Measurements from ENCODE around the gene CDHR1.
"Not testable (repeated sequence)": the region's sequence is repeated elsewhere in the genome, so short reads cannot be mapped to it uniquely, and the experiment has no call there.

Gene CDHR1

DNA sequence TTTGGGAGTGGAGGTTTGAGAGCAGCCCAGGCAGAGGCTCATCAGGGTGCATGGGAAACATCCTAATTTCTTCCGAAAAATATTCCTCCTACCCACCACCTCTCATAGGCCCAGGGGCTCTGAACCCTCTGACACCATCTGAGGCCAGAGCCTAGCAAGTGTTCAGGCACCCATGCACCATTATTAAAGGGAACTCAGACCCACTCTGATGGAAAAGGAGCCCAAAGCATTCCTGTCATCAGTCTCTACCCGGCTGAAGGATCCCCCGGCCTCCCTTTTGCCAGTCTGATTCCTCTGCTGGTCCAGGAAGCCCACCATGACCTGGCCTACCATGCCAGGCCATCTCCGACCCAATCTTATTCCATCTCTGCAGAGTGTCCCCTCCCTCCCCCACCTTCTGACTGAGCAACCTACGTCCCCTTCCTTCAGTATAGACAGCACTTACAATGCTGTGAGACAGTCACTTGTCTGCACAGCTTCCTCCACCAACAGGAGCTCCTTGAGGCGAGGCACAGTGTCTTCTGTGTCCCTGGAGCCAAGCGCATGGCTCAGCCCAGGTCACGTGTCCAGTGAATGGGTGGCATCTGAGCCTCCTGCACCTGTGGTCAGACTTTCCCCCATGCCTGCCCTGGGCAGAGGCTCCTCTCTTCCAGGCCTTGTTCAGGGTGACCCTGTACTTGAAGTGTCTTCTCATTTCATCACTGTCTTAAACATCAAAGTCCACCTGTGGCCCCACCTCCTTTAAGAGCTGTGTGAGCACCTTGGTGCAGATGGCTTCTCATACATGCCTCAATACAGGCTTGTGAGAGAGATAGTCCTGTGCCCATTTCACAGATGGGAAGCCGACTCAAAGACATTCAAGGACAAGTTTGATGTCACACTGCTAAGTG lies 21.6 kb upstream of the CDHR1 start:
- no peak for DNase-seq (ENCODE audit: low read depth, low spot score)
- H3K27ac ChIP-seq: peak overlapping the region; percentile 95

DNA sequence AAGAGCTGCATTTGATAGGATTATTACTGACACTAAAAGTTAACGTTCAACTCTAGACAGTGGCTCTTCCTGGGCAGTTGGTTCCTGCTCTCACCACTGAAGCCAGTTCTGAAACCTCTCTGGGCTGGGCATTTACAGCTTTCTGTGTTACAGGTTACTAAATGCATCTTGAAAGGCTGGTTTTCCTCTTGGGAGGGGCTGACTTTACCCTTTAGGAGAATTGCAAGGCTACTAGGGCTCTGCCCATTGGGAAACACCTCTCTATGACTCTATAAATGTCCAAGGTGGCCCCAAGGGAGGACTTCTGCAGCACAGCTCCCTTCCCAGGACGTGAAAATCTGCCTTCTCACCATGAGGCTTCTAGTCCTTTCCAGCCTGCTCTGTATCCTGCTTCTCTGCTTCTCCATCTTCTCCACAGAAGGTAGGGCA lies 20.8 kb upstream of the CDHR1 start, which contains the start of gene GPR15LG:
TSS of gene GPR15LG (plus strand) at position 301 of the 429 bp plus-strand sequence. CDS start at position 352, 51 bp downstream.
- peak within 1 kb of the TSS; percentile 95 for H3K27ac ChIP-seq
- DNase-seq (ENCODE audit: low read depth, low spot score): no peak

DNA sequence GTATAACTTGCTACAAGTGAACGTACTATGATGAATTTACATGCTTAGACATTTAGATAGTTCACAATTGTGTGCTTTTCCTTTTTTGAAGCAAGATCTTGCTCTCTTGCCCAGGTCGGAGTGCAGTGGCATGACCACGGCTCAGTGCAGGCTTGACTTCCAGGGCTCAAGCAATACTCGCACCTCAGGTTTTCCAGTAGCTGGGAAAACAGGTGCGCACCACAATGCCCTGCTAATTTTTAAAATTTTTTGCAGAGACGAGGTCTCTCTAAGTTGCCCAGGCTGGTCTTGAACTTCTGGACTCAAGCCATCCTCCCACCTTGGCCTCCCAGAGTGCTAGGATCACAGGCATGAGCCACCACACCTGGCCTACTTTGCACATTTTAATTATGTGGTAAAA lies 18.9 kb upstream of the CDHR1 start:
- no peak overlapping the region for H3K27ac ChIP-seq
- DNase-seq (ENCODE audit: low read depth, low spot score): no peak

DNA sequence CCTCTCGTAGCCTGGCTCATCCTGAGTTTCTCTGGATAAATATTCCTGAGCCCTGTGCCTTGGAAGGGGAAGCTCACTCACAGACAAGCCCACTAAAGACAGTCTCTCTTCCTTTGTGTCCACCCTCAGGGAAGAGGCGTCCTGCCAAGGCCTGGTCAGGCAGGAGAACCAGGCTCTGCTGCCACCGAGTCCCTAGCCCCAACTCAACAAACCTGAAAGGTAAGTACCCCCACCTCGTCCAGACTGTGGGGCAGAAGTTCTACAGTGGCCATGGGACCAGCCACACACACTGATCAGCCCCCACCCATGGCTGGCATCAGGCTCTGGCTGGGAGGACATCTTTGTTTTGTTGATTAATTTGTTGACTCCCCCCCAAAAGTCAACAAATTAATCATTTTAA lies 18.0 kb upstream of the CDHR1 start:
- no peak overlapping the region for H3K27ac ChIP-seq
- no peak for DNase-seq (ENCODE audit: low read depth, low spot score)

DNA sequence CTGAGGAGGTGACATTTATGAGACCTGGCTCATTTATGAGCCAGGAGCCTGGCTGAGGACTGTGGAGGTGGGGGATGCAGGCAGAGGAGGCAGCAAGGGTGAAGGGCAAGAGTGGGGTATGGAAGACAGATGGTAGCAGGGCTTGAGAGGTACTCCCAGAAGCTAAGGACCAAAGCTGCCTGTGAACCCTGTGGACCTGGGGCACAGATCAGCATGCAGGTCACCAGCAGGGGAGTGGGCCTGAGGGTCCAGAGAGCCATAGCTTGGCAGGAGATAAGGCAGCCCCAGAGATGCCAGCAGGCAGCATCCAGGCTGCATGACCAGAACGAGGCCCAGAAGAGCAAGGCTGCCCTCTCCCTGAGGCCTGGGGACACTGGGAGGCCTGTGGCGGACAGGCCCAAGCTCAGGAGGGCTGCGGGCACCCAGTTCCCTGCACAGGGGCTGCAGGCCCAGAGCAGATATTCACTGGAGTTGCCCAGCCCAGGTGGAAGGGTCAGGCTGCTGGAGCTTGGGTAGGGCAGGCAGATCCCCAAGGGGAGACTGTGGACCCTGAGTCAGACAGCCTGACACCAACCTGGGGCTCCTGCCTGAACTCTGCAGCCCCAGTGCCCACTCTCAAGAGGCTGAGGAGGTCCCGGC lies 17.4 kb upstream of the CDHR1 start:
- peak overlapping the region; percentile 91 for H3K27ac ChIP-seq
- DNase-seq (ENCODE audit: low read depth, low spot score): no peak

DNA sequence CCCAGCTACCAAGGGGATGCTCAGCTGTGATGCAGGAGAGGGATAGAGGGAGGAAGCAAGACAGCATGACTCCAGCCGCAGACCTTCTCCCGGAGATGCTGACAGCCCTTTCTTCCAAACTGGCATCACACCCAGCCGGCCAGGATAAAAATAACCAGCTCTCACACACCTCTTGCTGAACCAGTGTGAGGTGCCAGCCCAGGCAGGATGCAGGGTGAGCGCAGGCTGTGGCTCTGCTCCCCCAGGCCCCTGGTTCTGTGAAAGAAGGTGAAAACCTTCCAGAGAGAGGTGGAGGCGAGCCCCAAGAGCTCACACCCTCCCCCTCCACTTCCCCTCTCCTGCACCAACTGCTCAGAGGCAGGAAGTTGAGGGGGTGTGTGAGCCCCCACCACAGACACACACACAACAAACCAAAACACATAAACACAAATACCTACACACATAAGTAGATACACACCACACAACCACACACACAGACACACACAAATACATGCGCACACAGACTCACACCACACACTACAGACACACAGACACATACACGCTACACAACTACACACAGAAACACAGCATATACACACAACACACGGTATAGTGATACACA lies 16.7 kb upstream of the CDHR1 start:
- DNase-seq (ENCODE audit: low read depth, low spot score): no peak
- peak overlapping the region; percentile 91 for H3K27ac ChIP-seq

DNA sequence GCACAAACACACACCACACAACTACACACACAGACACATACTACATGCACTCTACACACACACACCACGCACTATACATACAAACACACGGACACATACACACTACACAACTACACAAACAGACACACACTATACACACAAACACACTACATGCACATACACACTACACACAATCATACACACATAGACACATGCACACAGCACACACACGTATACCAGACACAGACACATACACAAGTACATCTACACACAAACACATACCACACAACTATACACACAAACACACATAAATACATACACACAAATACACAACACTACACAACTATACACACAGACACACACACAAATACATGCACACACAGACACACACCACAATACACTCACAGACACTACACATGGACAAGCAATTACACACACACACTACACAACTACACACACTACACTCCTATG lies 16.2 kb upstream of the CDHR1 start:
- DNase-seq (ENCODE audit: low read depth, low spot score): no peak
- H3K27ac ChIP-seq: peak overlapping the region; percentile 91

DNA sequence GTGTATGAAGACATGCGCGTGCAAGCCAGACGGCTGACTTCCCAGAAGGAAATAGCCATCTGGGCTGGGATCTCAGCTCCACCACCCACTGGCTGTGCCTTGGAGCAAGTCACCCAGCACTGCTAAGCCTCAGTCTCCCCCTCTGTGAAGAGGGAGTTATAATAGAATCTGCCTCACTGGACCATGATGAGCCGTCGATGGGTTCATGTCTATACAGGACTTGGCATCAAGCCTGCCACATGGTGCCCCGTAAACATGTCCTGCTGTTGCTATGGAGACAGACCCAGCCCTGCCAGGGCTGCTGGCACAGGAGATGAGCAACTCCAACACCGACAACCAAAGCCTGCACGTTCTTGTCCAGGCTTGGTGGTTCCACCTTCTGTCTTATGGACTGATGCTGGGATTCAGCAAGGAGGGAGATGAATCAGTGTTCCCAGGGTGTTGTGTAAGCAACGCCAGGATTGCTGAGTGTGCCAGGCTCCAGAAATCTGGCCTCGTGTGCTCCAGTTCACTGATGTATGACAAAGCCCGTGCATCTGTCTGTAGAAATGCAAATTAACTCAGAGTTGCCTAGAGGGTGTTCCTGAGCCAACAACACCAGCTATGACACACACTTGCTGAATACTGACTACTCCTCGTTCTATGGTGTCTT lies 15.2 kb upstream of the CDHR1 start:
- peak; percentile 100 for DNase-seq (ENCODE audit: low read depth, low spot score)
- peak overlapping the region; percentile 91 for H3K27ac ChIP-seq

DNA sequence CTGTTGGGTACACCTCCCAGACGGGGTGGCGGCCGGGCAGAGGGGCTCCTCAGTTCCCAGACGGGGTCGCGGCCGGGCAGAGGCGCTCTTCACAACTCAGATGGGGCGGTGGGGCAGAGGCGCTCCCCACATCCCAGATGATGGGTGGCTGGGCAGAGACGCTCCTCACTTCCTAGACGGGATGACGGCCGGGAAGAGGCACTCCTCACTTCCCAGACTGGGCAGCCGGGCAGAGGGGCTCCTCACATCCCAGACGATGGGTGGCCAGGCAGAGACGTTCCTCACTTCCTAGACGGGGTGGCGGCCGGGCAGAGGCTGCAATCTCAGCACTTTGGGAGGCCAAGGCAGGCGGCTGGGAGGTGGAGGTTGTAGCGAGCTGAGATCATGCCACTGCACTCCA lies 14.0 kb upstream of the CDHR1 start:
- peak overlapping the region; percentile 91 for H3K27ac ChIP-seq
- DNase-seq (ENCODE audit: low read depth, low spot score): not testable (repeated sequence)

DNA sequence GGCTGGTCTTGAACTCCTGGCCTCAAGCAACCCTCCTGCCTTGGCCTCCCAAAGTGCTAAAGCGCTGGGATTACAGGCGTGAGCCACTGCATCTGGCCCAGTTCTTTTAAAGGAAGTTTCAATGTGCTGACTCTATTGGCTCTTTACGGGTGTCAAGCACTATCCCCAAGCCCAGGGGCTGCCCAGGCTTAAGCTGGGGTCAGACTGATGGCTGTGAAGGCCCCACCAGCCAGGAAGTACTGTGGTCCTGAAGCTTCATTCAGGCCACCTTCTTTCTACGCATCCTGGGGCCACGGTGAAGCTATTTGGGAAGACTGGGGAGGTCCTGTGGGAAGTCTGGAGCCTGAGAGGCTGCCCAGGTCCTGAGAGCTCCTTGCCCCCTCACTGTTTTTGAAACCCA lies 12.7 kb upstream of the CDHR1 start:
- DNase-seq (ENCODE audit: low read depth, low spot score): no peak
- no peak overlapping the region for H3K27ac ChIP-seq

DNA sequence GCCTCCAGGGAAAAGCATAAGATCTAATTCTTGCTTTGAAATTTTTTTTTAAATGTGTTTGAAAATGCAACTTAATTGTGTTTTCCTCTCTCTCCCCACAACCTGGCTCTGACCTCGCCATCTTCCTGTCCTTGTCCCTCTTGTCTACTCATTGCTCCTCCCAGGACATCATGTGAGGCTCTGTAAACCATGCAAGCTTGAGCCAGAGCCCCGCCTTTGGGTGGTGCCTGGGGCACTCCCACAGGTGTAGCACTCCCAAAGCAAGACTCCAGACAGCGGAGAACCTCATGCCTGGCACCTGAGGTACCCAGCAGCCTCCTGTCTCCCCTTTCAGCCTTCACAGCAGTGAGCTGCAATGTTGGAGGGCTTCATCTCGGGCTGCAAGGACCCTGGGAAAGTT lies 9.8 kb upstream of the CDHR1 start:
- no peak overlapping the region for H3K27ac ChIP-seq
- DNase-seq (ENCODE audit: low read depth, low spot score): no peak

DNA sequence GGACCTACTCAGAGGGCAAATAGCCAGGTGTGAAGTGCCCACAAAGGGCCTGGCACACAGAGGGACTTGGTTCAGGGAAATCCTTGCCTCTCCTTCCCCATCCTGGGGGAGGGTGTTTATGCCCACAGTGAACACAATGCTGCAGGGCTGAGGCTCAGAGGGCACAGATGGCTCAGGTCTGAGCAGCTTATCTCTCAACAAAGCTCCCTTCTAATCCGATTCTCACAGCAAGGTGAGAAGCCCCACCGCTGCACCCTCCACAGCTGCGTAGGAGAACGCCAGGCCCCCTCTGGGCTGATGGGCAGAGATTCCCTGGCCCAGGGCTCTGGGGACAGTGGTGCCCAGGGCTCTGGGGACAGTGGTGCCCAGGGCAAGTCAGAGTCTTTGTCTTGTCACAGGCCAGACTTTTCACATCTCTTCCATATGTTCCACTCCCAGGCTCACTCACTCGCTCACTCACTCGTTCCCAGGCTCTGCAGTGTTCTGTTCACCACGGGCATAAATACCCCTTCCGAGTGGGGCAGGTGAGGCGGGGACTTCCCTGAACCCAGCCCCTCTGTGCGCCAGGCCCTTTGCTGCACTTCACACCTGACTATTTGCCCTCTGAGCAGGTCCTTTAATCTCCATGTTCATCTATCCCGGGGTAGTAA lies 8.7 kb upstream of the CDHR1 start:
- DNase-seq (ENCODE audit: low read depth, low spot score): no peak
- H3K27ac ChIP-seq: no peak overlapping the region

DNA sequence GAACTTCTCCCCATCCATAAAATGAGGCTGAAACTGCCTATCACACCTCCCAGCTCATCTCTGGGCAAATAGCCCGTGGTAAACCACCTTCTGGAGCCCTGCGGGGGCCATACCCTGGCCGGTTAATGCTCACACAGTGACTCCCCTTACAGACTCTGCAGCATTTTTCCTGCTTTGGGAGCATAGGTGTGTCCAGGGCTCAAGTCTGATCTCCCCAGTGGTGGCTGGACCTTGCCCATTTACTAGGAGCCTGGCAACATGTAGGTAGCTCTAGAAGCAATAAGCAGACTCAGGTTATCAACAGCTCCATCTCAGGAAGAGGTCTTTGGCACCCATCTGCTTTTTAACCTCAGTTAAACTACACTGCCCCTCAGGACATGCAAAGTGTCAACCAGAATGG lies 5.5 kb upstream of the CDHR1 start:
- DNase-seq (ENCODE audit: low read depth, low spot score): no peak

DNA sequence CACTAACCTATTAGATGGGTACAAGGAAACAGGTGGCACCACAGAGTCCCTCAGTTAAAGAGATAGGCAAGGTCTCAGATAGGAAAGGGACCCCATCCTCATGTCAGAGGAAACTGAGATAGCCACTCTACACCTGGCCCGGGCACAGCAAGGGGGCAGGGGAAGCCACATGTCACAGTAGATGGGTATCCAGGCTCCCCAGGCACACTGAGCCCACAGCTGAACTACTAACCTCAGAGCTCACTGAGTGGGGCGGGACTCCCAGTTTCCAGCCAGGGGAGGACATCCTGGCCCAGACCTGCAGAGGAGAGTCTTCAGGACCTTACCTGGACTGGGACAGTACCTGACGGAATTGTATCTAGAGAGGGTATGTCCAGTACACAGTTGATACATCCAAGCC lies 3.7 kb upstream of the CDHR1 start:
- H3K27ac ChIP-seq: no peak overlapping the region
- DNase-seq (ENCODE audit: low read depth, low spot score): no peak

More for the DNA sequence above, 5.5 kb upstream of the CDHR1 start:
- H3K27ac ChIP-seq: no peak overlapping the region

DNA sequence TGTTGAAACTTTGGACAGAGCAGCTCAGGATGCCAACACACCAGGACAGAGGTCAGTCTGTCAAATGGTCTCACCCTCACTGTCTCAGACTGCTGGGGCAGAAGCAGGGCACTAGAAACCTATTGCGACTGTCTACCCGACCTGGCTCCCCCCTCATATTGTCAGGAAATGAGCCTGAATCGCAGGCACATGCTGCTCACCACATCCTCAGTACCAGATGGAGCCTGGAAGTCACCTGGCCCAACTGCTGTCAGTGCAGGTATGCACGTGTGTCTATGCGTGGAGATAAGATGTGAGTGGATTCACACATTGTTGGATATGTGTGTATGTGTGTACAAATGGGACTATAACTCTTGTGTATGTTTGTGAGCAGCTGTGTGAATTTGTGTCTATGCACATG lies 3.2 kb upstream of the CDHR1 start:
- DNase-seq (ENCODE audit: low read depth, low spot score): no peak
- H3K27ac ChIP-seq: no peak overlapping the region

DNA sequence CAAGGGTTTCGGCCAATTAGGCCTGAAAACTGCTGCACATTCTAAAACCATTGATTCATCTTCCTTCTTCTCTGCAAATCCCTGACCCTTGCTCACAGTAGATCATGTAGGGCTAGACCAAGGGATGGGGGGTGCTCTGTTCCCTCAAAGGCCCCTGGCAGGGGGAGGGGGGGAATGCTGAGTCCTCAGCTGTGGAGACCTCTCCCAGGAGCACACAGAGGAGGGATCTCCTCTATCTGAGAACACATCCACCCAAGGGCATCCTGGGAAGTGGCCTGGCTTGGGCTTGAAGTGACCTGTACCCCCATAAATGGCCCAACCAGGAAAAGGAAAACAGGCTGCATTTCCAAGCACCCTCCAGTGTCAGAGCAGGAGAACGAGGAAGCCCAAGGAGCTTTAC lies 1.0 kb upstream of the CDHR1 start:
- no peak for DNase-seq (ENCODE audit: low read depth, low spot score)
- H3K27ac ChIP-seq: no peak overlapping the region

DNA sequence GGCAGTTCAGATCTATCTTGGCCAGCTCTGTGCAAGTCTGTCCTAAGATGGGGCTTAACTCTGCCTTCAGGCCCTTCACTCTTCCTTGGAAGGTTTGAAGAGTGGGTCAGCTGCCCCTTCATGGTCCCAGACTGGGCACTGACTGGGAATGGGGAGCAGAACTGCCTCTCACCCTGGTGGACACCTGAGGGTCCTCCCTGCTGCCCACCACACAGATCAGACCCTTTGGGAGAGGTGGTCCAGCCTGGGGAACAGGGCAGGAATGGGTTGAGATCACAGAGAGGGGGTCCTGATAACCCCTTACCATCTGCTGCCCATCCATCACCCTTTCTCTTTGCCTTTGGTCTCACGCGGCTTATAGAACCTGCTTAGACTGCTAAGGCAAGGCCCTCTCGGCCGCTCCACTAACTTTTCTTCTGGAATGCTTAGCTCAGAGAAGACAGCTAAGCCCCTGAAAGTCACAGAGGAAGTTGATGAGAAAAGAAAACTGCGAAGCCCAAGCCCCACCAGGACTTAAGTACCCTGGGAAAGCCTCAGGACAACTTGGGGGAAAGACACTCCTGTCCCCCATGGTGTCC lies 402 bp upstream of the CDHR1 start:
- no peak overlapping the region for H3K27ac ChIP-seq
- DNase-seq (ENCODE audit: low read depth, low spot score): no peak

DNA sequence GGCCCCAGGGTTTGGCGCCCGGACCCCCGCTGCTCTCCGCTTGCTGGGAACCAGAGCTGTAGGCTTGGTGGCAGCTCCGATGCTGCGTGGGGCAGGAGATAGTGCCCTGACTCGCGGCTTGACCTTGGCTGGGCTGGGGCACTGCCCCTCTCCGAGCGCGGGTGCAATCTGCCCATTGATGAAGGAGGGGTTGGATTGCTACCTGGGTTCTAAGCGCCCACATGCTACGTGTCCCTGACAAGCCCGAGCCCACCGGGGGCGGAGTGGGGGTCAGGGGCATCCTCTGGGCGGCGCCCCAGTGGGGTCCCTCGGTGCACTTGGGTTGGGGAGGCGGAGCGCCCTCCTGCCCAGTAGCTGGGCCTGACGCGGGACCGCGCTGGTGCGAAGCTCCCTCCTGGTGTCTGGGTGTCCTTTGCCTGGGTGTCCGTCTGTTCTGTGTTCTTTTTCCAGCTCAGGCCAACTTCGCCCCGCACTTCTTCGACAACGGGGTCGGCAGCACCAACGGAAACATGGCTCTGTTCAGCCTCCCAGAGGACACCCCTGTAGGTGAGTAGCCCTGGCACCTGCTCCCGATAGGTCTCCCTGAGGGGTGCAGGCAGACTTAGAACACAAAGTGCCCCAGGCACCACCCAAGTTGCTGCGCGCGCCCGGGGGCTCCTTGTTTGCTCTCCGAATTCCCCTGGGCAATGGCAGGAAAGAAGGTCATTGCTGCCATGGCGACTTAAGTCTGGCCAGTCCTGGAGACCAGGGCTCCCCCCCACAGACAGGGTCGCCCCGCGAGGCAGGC lies 900 bp downstream of the CDHR1 start:
- H3K27ac ChIP-seq: no peak overlapping the region
- DNase-seq (ENCODE audit: low read depth, low spot score): no peak

DNA sequence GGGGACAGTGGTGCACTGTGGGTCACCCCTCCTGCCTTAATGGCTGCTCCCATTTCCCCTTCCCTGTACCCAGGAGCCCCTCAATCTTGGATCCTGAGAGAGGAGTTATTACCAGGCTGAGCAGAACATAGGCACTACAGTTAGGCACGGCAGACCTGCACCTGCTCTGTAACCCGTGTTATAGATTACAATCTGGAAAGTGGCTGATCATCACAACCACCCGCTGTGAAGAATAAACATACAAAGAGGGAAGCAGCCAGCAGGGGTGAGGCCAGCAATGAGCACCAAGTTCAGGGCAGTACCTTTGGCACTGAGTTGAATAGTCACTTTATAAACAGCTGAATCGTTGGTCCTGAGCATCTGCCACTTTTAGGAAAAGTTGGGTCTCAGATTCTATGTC lies 1.7 kb downstream of the CDHR1 start:
- DNase-seq (ENCODE audit: low read depth, low spot score): no peak
- H3K27ac ChIP-seq: no peak overlapping the region
